Measurements from ENCODE around the gene MYL6. TPM values are rescaled to one million over a fixed set of nuclear protein-coding genes. Genes with fewer than 3 reads are reported as not detected.

The MYL6 gene
- total and polyA plus RNA-seq, 10 of the 15 experiments (the other 5 are each of a cell fraction or from before 2014, with no cell fraction given) = 1,000 to 4,116 (median 1,828) TPM

- TF ChIP-seq, protein P1, sequence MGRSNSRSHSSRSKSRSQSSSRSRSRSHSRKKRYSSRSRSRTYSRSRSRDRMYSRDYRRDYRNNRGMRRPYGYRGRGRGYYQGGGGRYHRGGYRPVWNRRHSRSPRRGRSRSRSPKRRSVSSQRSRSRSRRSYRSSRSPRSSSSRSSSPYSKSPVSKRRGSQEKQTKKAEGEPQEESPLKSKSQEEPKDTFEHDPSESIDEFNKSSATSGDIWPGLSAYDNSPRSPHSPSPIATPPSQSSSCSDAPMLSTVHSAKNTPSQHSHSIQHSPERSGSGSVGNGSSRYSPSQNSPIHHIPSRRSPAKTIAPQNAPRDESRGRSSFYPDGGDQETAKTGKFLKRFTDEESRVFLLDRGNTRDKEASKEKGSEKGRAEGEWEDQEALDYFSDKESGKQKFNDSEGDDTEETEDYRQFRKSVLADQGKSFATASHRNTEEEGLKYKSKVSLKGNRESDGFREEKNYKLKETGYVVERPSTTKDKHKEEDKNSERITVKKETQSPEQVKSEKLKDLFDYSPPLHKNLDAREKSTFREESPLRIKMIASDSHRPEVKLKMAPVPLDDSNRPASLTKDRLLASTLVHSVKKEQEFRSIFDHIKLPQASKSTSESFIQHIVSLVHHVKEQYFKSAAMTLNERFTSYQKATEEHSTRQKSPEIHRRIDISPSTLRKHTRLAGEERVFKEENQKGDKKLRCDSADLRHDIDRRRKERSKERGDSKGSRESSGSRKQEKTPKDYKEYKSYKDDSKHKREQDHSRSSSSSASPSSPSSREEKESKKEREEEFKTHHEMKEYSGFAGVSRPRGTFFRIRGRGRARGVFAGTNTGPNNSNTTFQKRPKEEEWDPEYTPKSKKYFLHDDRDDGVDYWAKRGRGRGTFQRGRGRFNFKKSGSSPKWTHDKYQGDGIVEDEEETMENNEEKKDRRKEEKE (IDR thresholded peaks at IDR 0.05) = no peak
- TF ChIP-seq RB1 (IDR thresholded peaks at IDR 0.05; ENCODE audit: borderline replicate concordance) (peak; percentile 91; the same call in 1 of the 2 replicates), BCL11A (IDR thresholded peaks at IDR 0.05; ENCODE audit: low read depth, low read length) (0 out of 2 replicates have a peak, but pooled peaks have one; percentile 9), ATF7 (IDR thresholded peaks at IDR 0.05; ENCODE audit: low read depth) (no peak), MYB (IDR thresholded peaks at IDR 0.05; ENCODE audit: borderline replicate concordance, low read depth, low read length) (0 out of 2 replicates have a peak, but pooled peaks have one; percentile 40), TARDBP (IDR thresholded peaks at IDR 0.05; ENCODE audit: borderline replicate concordance) (peak; percentile 91), IKZF2 (IDR thresholded peaks at IDR 0.05) (peak; percentile 44 to 83), EGR1 (IDR thresholded peaks at IDR 0.05; ENCODE audit: borderline replicate concordance in 1 of 2, low read depth in 2 of 2, low read length in 2 of 2) (peak in 1 of 2 experiments; percentile 22; a peak in 1 of 3 replicates), ZNF24 (IDR thresholded peaks at IDR 0.05) (peak; percentile 94), RELA (IDR thresholded peaks at IDR 0.05; ENCODE audit: borderline replicate concordance, partially characterized antibody) (no peak), YBX1 (IDR thresholded peaks at IDR 0.05) (no peak), POLR2AphosphoS5 (IDR thresholded peaks at IDR 0.05; ENCODE audit: low read length) (peak; percentile 60; the same call in 1 of the 2 replicates), RELB (IDR thresholded peaks at IDR 0.05; ENCODE audit: low read depth) (peak; percentile 61; the same call in 1 of the 2 replicates), ELK1 (IDR thresholded peaks at IDR 0.05; ENCODE audit: low read depth, low read length) (peak; percentile 70)
- TF ChIP-seq, protein P2, sequence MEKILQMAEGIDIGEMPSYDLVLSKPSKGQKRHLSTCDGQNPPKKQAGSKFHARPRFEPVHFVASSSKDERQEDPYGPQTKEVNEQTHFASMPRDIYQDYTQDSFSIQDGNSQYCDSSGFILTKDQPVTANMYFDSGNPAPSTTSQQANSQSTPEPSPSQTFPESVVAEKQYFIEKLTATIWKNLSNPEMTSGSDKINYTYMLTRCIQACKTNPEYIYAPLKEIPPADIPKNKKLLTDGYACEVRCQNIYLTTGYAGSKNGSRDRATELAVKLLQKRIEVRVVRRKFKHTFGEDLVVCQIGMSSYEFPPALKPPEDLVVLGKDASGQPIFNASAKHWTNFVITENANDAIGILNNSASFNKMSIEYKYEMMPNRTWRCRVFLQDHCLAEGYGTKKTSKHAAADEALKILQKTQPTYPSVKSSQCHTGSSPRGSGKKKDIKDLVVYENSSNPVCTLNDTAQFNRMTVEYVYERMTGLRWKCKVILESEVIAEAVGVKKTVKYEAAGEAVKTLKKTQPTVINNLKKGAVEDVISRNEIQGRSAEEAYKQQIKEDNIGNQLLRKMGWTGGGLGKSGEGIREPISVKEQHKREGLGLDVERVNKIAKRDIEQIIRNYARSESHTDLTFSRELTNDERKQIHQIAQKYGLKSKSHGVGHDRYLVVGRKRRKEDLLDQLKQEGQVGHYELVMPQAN (conservative IDR thresholded peaks at IDR 0.05) = peak; percentile 52; the same call in 1 of the 2 replicates
Observed at GRCh38 chr12:56189918-56190694, 31.9 kb downstream of the MYL6 start (continued).
